SU-DHL-6 (cell line): Measurements from ENCODE around the gene CIAO3.

Experiments used
- H2AFZ ChIP-seq: fragments of 200-600 bp; sonication (generic); 2 replicates; pipeline ENCODE4 v1.6.1; 2014; ENCODE audit warnings: low read depth, mild to moderate bottlenecking, moderate library complexity, mixed read lengths, antibody characterized with exemption, low read length; ENCODE audit not compliant: severe bottlenecking
- H3F3A ChIP-seq: fragments of 200-600 bp; shearing (Covaris generic); 2 replicates; pipeline ENCODE4 v1.6.0; 2016; ENCODE audit warnings: antibody characterized with exemption, mild to moderate bottlenecking; ENCODE audit not compliant: insufficient read depth
- H3K27ac ChIP-seq: fragments of 200-600 bp; sonication (generic); 2 replicates; pipeline ENCODE4 v1.5.1; 2016; ENCODE audit warnings: low read depth, mild to moderate bottlenecking, low read length, moderate library complexity, mixed read lengths
- H3K27me3 ChIP-seq: fragments of 200-600 bp; sonication (generic), shearing (Covaris generic); 2 replicates; pipeline ENCODE4 v1.6.0; 2014; ENCODE audit warnings: mild to moderate bottlenecking, low read length
- H3K36me3 ChIP-seq: fragments of 200-600 bp; sonication (generic); 2 replicates; pipeline ENCODE4 v1.6.1; 2014; ENCODE audit warnings: mild to moderate bottlenecking, low read length, mixed read lengths
- H3K4me2 ChIP-seq: fragments of 300-600, 200-600 bp; shearing (Covaris generic), sonication (generic); 2 replicates; pipeline ENCODE4 v1.6.0; 2014; ENCODE audit warnings: low read length, low read depth, mild to moderate bottlenecking; ENCODE audit not compliant: poor library complexity, severe bottlenecking
- H3K4me3 ChIP-seq: fragments of 200-600 bp; sonication (generic); 2 replicates; pipeline ENCODE4 v1.5.1; 2014; ENCODE audit warnings: antibody characterized with exemption, low read length, mild to moderate bottlenecking, mixed read lengths; ENCODE audit not compliant: insufficient read depth, poor library complexity, severe bottlenecking
- H3K79me2 ChIP-seq: fragments of 200-600 bp; sonication (generic); 2 replicates; pipeline ENCODE4 v1.6.1; 2014; ENCODE audit warnings: mild to moderate bottlenecking, low read length, moderate library complexity; ENCODE audit not compliant: insufficient read depth
- H3K9ac ChIP-seq: fragments of 200-600 bp; sonication (generic); 2 replicates; pipeline ENCODE4 v1.7.0; 2014; ENCODE audit warnings: mild to moderate bottlenecking, low read length
- H3K9me2 ChIP-seq: fragments of 200-600 bp; sonication (generic); replicated peaks from 2 replicates; pipeline ENCODE4 v1.6.1; 2014; ENCODE audit warnings: low read length; ENCODE audit not compliant: insufficient read depth
- H3K9me3 ChIP-seq: fragments of 200-600 bp; sonication (generic); 2 replicates; pipeline ENCODE4 v1.6.1; 2014; ENCODE audit warnings: low read length, mixed read lengths; ENCODE audit not compliant: insufficient read depth
- H4K20me1 ChIP-seq: fragments of 200-600 bp; sonication (generic); 2 replicates; pipeline ENCODE4 v1.6.1; 2014; ENCODE audit warnings: low read depth, mild to moderate bottlenecking, antibody characterized with exemption, low read length, moderate library complexity, mixed read lengths
- EZH2phosphoT487 ChIP-seq: fragments of 200-600 bp; sonication (generic), shearing (Covaris generic); conservative IDR thresholded peaks from 2 replicates; pipeline ENCODE4 v1.6.1; 2018; ENCODE audit warnings: mild to moderate bottlenecking, antibody characterized with exemption, low read length, moderate library complexity, mixed read lengths
- TF ChIP-seq, protein P1 (sequence below): fragments of 200-600 bp; sonication (generic); IDR thresholded peaks from one replicate; pipeline ENCODE4 v1.5.1; 2017; ENCODE audit warnings: antibody characterized with exemption, mild to moderate bottlenecking, low read length, moderate library complexity; ENCODE audit not compliant: insufficient read depth, poor library complexity, severe bottlenecking

CIAO3 gene

GRCh38 chr16:770411-770810, 29.6 kb upstream of the CIAO3 start:
- Histone ChIP-seq H3K27ac (no peak overlapping the region), H3K9ac (no peak overlapping the region), H3K36me3 (no peaks in the 10 kb centered on the region), H3K79me2 (no peaks in the 10 kb centered on the region), H2AFZ (no peak overlapping the region), H4K20me1 (no peaks in the 10 kb centered on the region), H3K9me2 (no peaks in the 10 kb centered on the region), H3K4me2 (no peak overlapping the region), H3K9me3 (no peaks in the 10 kb centered on the region), H3F3A (no peaks in the 10 kb centered on the region), H3K27me3 (no peaks in the 10 kb centered on the region), H3K4me3 (no peak overlapping the region)
- TF ChIP-seq EZH2phosphoT487, result no peak

DNA sequence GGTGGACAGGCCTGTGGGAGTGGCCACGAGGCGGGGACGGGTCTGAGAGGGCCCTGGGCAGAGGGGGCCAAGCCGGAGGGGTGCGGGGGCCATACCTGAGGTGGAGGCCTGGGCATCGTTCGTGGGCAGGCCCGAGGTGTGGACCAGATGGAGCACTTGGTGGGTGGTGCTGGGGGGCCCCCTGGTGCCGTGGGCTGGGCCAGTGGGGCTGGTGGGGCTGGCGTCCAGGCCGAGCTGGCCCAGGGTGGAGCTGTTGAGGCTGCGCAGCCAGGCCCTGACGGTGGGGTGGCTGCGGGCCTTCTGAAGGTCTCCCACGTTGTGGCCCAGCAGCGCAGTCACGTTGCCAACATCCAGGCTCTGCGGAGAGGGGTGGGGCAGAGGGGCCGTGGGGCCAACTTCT, 29.1 kb upstream of the CIAO3 start:
- H3K9me2 ChIP-seq, result no peaks in the 10 kb centered on the region
- TF ChIP-seq, protein P1, sequence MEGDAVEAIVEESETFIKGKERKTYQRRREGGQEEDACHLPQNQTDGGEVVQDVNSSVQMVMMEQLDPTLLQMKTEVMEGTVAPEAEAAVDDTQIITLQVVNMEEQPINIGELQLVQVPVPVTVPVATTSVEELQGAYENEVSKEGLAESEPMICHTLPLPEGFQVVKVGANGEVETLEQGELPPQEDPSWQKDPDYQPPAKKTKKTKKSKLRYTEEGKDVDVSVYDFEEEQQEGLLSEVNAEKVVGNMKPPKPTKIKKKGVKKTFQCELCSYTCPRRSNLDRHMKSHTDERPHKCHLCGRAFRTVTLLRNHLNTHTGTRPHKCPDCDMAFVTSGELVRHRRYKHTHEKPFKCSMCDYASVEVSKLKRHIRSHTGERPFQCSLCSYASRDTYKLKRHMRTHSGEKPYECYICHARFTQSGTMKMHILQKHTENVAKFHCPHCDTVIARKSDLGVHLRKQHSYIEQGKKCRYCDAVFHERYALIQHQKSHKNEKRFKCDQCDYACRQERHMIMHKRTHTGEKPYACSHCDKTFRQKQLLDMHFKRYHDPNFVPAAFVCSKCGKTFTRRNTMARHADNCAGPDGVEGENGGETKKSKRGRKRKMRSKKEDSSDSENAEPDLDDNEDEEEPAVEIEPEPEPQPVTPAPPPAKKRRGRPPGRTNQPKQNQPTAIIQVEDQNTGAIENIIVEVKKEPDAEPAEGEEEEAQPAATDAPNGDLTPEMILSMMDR, result no peak
- TF ChIP-seq EZH2phosphoT487, result no peak
- H3K27ac ChIP-seq, result no peak overlapping the region
- no peaks in the 10 kb centered on the region for H4K20me1 ChIP-seq
- no peaks in the 10 kb centered on the region for H3K79me2 ChIP-seq
- H3K4me3 ChIP-seq, result no peak overlapping the region
- no peaks in the 10 kb centered on the region for H3K36me3 ChIP-seq
- no peaks in the 10 kb centered on the region for H3K27me3 ChIP-seq
- no peak overlapping the region for H3K4me2 ChIP-seq
- no peak overlapping the region for H2AFZ ChIP-seq
- H3K9me3 ChIP-seq, result no peaks in the 10 kb centered on the region
- no peaks in the 10 kb centered on the region for H3F3A ChIP-seq
- no peak overlapping the region for H3K9ac ChIP-seq

DNA sequence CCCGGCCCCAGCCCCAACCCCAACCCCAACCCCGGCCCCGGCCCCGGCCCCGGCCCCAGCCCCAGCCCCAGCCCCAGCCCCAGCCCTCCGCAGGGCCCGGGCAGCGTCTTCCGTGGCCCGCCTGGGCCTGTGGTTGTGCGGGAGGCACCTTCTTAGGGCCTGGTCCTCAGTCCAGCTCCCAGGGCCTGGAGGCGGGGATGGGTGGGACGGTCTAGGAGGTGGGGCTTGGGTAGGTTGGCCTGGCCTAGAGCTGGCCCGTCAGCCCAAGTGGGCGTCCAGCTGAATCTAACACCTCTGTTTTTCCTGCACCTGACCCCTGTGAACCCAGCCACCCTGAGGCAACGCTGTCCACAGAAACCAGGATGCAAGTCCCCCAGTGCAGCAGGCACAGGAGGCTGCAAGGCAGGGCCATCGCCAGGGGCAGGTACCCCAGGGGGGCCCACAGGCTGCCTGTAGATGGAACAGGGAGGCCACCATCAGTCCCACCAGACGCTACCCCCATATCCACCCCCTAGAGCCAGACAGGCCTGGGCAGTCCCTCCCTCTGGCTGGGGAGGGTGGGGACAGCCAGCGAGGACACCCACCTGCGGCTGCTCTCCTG, 28.5 kb upstream of the CIAO3 start:
- H3K79me2 ChIP-seq, result no peaks in the 10 kb centered on the region
- no peaks in the 10 kb centered on the region for H3K27me3 ChIP-seq
- no peak overlapping the region for H2AFZ ChIP-seq
- no peak overlapping the region for H3K27ac ChIP-seq
- H3K36me3 ChIP-seq, result no peaks in the 10 kb centered on the region
- no peaks in the 10 kb centered on the region for H3K9me2 ChIP-seq
- no peak overlapping the region for H3K4me3 ChIP-seq
- no peaks in the 10 kb centered on the region for H3F3A ChIP-seq
- H3K4me2 ChIP-seq, result no peak overlapping the region
- H4K20me1 ChIP-seq, result no peaks in the 10 kb centered on the region
- TF ChIP-seq EZH2phosphoT487, result no peak
- TF ChIP-seq, protein P1, result no peak
- no peak overlapping the region for H3K9ac ChIP-seq
- H3K9me3 ChIP-seq, result no peaks in the 10 kb centered on the region

- Histone ChIP-seq H3K9me2 (no peaks in the 10 kb centered on the region), H3K9ac (no peak overlapping the region), H3K79me2 (no peaks in the 10 kb centered on the region), H3K4me3 (no peak overlapping the region), H3K9me3 (no peaks in the 10 kb centered on the region), H3K27ac (no peak overlapping the region), H3K4me2 (no peak overlapping the region), H4K20me1 (no peaks in the 10 kb centered on the region), H3F3A (no peaks in the 10 kb centered on the region), H3K27me3 (no peaks in the 10 kb centered on the region), H2AFZ (no peak overlapping the region), H3K36me3 (no peaks in the 10 kb centered on the region)
- TF ChIP-seq, protein P1, result no peak
Measured at GRCh38 chr16:768428-768827, 27.6 kb upstream of the CIAO3 start.
